Measurements from ENCODE around the gene ZBTB1.

DNA sequence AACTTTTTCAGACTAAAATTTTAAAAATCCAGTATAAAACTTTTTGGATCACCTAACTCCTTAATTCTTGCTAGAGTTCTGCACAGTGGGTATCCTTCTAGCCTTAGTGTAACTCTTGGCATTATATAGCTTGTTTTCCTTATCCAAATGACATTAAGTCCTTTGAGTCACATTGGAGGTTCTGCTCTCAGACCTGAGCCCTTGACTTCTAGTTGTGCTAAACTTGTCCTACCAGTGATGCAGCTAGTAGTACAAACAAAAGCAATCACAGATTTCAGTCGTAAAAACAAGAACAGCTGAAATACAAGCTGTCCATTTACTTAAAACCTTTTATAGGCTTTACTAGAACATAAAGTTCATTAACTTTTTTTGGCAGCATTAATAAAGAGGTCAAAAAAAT lies 10.5 kb downstream of the ZBTB1 start:
- TF ChIP-seq, protein P1, sequence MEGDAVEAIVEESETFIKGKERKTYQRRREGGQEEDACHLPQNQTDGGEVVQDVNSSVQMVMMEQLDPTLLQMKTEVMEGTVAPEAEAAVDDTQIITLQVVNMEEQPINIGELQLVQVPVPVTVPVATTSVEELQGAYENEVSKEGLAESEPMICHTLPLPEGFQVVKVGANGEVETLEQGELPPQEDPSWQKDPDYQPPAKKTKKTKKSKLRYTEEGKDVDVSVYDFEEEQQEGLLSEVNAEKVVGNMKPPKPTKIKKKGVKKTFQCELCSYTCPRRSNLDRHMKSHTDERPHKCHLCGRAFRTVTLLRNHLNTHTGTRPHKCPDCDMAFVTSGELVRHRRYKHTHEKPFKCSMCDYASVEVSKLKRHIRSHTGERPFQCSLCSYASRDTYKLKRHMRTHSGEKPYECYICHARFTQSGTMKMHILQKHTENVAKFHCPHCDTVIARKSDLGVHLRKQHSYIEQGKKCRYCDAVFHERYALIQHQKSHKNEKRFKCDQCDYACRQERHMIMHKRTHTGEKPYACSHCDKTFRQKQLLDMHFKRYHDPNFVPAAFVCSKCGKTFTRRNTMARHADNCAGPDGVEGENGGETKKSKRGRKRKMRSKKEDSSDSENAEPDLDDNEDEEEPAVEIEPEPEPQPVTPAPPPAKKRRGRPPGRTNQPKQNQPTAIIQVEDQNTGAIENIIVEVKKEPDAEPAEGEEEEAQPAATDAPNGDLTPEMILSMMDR (IDR thresholded peaks at IDR 0.05 in 8 of 11, conservative IDR thresholded peaks at IDR 0.05 in 3 of 11): no peak
- TF ChIP-seq POLR2A (IDR thresholded peaks at IDR 0.05) (no peak), POLR2AphosphoS5 (IDR thresholded peaks at IDR 0.05) (no peak)
